ENCODE results near the gene CSNK2A2. TPM values are rescaled to one million over a fixed set of nuclear protein-coding genes. Genes with fewer than 3 reads are reported as not detected.

Gene CSNK2A2
- total and polyA plus RNA-seq, 4 donors = 18.6 to 74.7 (median 41.0) TPM

- WGBS, 2 donors = 44 to 54% methylated on average over 8 of the region's 8 CpGs
- TF ChIP-seq, protein P1, sequence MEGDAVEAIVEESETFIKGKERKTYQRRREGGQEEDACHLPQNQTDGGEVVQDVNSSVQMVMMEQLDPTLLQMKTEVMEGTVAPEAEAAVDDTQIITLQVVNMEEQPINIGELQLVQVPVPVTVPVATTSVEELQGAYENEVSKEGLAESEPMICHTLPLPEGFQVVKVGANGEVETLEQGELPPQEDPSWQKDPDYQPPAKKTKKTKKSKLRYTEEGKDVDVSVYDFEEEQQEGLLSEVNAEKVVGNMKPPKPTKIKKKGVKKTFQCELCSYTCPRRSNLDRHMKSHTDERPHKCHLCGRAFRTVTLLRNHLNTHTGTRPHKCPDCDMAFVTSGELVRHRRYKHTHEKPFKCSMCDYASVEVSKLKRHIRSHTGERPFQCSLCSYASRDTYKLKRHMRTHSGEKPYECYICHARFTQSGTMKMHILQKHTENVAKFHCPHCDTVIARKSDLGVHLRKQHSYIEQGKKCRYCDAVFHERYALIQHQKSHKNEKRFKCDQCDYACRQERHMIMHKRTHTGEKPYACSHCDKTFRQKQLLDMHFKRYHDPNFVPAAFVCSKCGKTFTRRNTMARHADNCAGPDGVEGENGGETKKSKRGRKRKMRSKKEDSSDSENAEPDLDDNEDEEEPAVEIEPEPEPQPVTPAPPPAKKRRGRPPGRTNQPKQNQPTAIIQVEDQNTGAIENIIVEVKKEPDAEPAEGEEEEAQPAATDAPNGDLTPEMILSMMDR (IDR thresholded peaks at IDR 0.05; ENCODE audit: control extremely low read depth, extremely low read depth) = no peak
- DNase-seq (no peak), ATAC-seq (ENCODE audit: insufficient read depth, low FRiP score) (no peak)
- H3K9me3 ChIP-seq (ENCODE audit: control insufficient read depth in 4 of 4, insufficient read depth in 3 of 4, low read length in 3 of 4) = no peaks in the 10 kb centered on the region
- no peak overlapping the region for H3K9ac ChIP-seq (ENCODE audit: insufficient read depth in 1 of 2, low read length in 2 of 2)
- H3K4me3 ChIP-seq = no peak overlapping the region
- H3K27me3 ChIP-seq (ENCODE audit: control insufficient read depth in 3 of 3, insufficient read depth in 3 of 3, low read length in 2 of 3) = no peaks in the 10 kb centered on the region
- no peak overlapping the region for H3K27ac ChIP-seq (ENCODE audit: low read depth in 1 of 2, low read length in 1 of 2)
- H3K4me1 ChIP-seq (ENCODE audit: control insufficient read depth in 5 of 5, insufficient read depth in 5 of 5, low read length in 5 of 5) = peaks cover 9 to 69% (median 43%) of the 10 kb centered on the region in 5 donors
- no peaks in the 10 kb centered on the region for H3K36me3 ChIP-seq (ENCODE audit: control insufficient read depth in 4 of 4, insufficient read depth in 4 of 4, low read length in 4 of 4)
These were observed 73.9 kb downstream of the CSNK2A2 start for GRCh38 chr16:58123896-58124600.

DNA sequence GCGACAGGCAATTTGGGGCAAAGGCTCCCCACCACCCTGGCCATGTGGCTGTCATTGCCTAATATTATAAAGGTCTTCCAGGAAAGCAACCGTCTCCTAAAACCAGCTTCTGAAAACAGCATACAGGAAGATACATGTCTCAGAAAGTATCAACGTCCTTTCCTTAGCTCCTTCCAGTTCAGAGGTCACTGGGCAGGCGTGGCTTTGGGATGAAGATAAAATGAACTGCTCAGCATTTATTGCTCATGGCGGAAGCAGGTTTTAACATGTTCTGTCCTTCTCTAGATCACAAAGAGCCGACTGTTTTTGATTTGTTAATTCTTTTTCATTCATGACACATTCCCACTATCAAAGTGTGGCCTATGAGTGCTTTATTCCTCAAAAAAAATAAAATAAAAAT lies 76.8 kb downstream of the CSNK2A2 start:
- Histone ChIP-seq H3K27me3 (ENCODE audit: control insufficient read depth in 3 of 3, insufficient read depth in 3 of 3, low read length in 2 of 3) (no peaks in the 10 kb centered on the region), H3K9me3 (ENCODE audit: control insufficient read depth in 4 of 4, insufficient read depth in 3 of 4, low read length in 3 of 4) (no peaks in the 10 kb centered on the region), H3K4me3 (no peak overlapping the region), H3K4me1 (ENCODE audit: control insufficient read depth in 5 of 5, insufficient read depth in 5 of 5, low read length in 5 of 5) (peaks cover 8 to 58% (median 29%) of the 10 kb centered on the region in 5 donors), H3K9ac (ENCODE audit: insufficient read depth in 1 of 2, low read length in 2 of 2) (no peak overlapping the region), H3K36me3 (ENCODE audit: control insufficient read depth in 4 of 4, insufficient read depth in 4 of 4, low read length in 4 of 4) (peaks cover 0 to 9% (median 5%) of the 10 kb centered on the region in 4 donors), H3K27ac (ENCODE audit: low read depth in 1 of 2, low read length in 1 of 2) (no peak overlapping the region)
- TF ChIP-seq, protein P1 (IDR thresholded peaks at IDR 0.05; ENCODE audit: control extremely low read depth, extremely low read depth) = no peak
- 56 to 58% methylated on average over 6 of the region's 6 CpGs for WGBS, 2 donors
- ATAC-seq (ENCODE audit: insufficient read depth, low FRiP score) (no peak), DNase-seq (no peak)

DNA sequence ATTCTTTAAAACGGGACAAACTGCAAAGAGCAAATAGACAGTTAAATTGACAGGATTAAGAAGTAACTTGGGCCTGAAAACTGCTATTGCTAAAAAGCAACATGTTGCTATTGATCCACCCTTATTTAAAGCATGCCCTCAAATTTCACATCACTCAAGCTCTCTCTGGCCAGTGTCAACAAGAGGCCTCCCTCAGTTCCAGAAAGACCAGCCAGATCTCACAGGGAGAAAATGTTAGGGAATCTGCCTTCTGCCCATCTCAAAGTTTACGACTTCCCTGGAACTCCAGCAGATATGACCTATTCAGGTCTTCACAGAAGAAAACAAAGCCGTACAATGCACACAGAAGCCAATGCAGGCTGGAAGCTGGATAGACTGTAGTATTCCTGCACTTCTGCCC lies 77.7 kb downstream of the CSNK2A2 start:
- Histone ChIP-seq H3K4me3 (no peak overlapping the region), H3K9me3 (ENCODE audit: control insufficient read depth in 4 of 4, insufficient read depth in 3 of 4, low read length in 3 of 4) (no peaks in the 10 kb centered on the region), H3K9ac (ENCODE audit: insufficient read depth in 1 of 2, low read length in 2 of 2) (no peak overlapping the region), H3K36me3 (ENCODE audit: control insufficient read depth in 4 of 4, insufficient read depth in 4 of 4, low read length in 4 of 4) (peaks cover 0 to 17% (median 12%) of the 10 kb centered on the region in 4 donors), H3K4me1 (ENCODE audit: control insufficient read depth in 5 of 5, insufficient read depth in 5 of 5, low read length in 5 of 5) (peaks cover 8 to 60% (median 34%) of the 10 kb centered on the region in 5 donors), H3K27me3 (ENCODE audit: control insufficient read depth in 3 of 3, insufficient read depth in 3 of 3, low read length in 2 of 3) (no peaks in the 10 kb centered on the region), H3K27ac (ENCODE audit: low read depth in 1 of 2, low read length in 1 of 2) (no peak overlapping the region)
- DNase-seq (peak in 1 of 3 donors; percentile 21), ATAC-seq (ENCODE audit: insufficient read depth, low FRiP score) (no peak)
- WGBS, 2 donors = 65 to 71% methylated on average over 3 of the region's 3 CpGs
- TF ChIP-seq, protein P1 (IDR thresholded peaks at IDR 0.05; ENCODE audit: control extremely low read depth, extremely low read depth) = no peak

Data from lung (tissue), 12 donors.